ENCODE results near the gene CSNK1A1L.

The CSNK1A1L gene

GRCh38 chr13:37141011-37141410 lies 35.5 kb upstream of the CSNK1A1L start:
- no peak for TF ChIP-seq CTCF (IDR thresholded peaks at IDR 0.05; ENCODE audit: insufficient read depth, low read length, poor library complexity, severe bottlenecking)
- H3K4me3 ChIP-seq (replicated peaks; ENCODE audit: low read depth, low read length): no peak overlapping the region
- H3K36me3 ChIP-seq (ENCODE audit: control insufficient read depth, insufficient read depth, low read length): no peaks in the 10 kb centered on the region
- DNase-seq (ENCODE audit: extremely low read depth, insufficient read length): no peak
- no peaks in the 10 kb centered on the region for H3K27me3 ChIP-seq (replicated peaks; ENCODE audit: control insufficient read depth, insufficient read depth, low read length)

- no peaks in the 10 kb centered on the region for H3K27me3 ChIP-seq (replicated peaks; ENCODE audit: control insufficient read depth, insufficient read depth, low read length)
- no peak for TF ChIP-seq CTCF (IDR thresholded peaks at IDR 0.05; ENCODE audit: insufficient read depth, low read length, poor library complexity, severe bottlenecking)
- no peak for DNase-seq (ENCODE audit: extremely low read depth, insufficient read length)
- no peaks in the 10 kb centered on the region for H3K36me3 ChIP-seq (ENCODE audit: control insufficient read depth, insufficient read depth, low read length)
- no peak overlapping the region for H3K4me3 ChIP-seq (replicated peaks; ENCODE audit: low read depth, low read length)
Measured at GRCh38 chr13:37139356-37139755, 33.9 kb upstream of the CSNK1A1L start.

- Histone ChIP-seq H3K4me3 (replicated peaks; ENCODE audit: low read depth, low read length) (no peak overlapping the region), H3K27me3 (replicated peaks; ENCODE audit: control insufficient read depth, insufficient read depth, low read length) (no peaks in the 10 kb centered on the region), H3K36me3 (ENCODE audit: control insufficient read depth, insufficient read depth, low read length) (no peaks in the 10 kb centered on the region)
- DNase-seq (ENCODE audit: extremely low read depth, insufficient read length): no peak
- no peak for TF ChIP-seq CTCF (IDR thresholded peaks at IDR 0.05; ENCODE audit: insufficient read depth, low read length, poor library complexity, severe bottlenecking)
Measured at GRCh38 chr13:37138926-37139325, 33.5 kb upstream of the CSNK1A1L start.

- H3K4me3 ChIP-seq (replicated peaks; ENCODE audit: low read depth, low read length): no peak overlapping the region
- H3K27me3 ChIP-seq (replicated peaks; ENCODE audit: control insufficient read depth, insufficient read depth, low read length): no peaks in the 10 kb centered on the region
- H3K36me3 ChIP-seq (ENCODE audit: control insufficient read depth, insufficient read depth, low read length): no peaks in the 10 kb centered on the region
- DNase-seq (ENCODE audit: extremely low read depth, insufficient read length): no peak
- TF ChIP-seq CTCF (IDR thresholded peaks at IDR 0.05; ENCODE audit: insufficient read depth, low read length, poor library complexity, severe bottlenecking): no peak
Measured at GRCh38 chr13:37138169-37138568, 32.7 kb upstream of the CSNK1A1L start.

- no peak for DNase-seq (ENCODE audit: extremely low read depth, insufficient read length)
- TF ChIP-seq CTCF (IDR thresholded peaks at IDR 0.05; ENCODE audit: insufficient read depth, low read length, poor library complexity, severe bottlenecking): no peak
- Histone ChIP-seq H3K36me3 (ENCODE audit: control insufficient read depth, insufficient read depth, low read length) (no peaks in the 10 kb centered on the region), H3K27me3 (replicated peaks; ENCODE audit: control insufficient read depth, insufficient read depth, low read length) (no peaks in the 10 kb centered on the region), H3K4me3 (replicated peaks; ENCODE audit: low read depth, low read length) (no peak overlapping the region)
Measured at GRCh38 chr13:37136633-37137032, 31.2 kb upstream of the CSNK1A1L start.

GRCh38 chr13:37136187-37136586 lies 30.7 kb upstream of the CSNK1A1L start:
- DNase-seq (ENCODE audit: extremely low read depth, insufficient read length): no peak
- Histone ChIP-seq H3K27me3 (replicated peaks; ENCODE audit: control insufficient read depth, insufficient read depth, low read length) (no peaks in the 10 kb centered on the region), H3K36me3 (ENCODE audit: control insufficient read depth, insufficient read depth, low read length) (no peaks in the 10 kb centered on the region), H3K4me3 (replicated peaks; ENCODE audit: low read depth, low read length) (no peak overlapping the region)
- TF ChIP-seq CTCF (IDR thresholded peaks at IDR 0.05; ENCODE audit: insufficient read depth, low read length, poor library complexity, severe bottlenecking): no peak
